Tibial artery (tissue), 4 donors: ENCODE measurements around the gene CASP12.

Experiments used
- DNase-seq, 2 donors: peaks; one replicate each; pipeline ENCODE4 v3.0.0-alpha.2; 2019
- H3K27ac ChIP-seq, 2 donors: fragments of 200-600 bp; sonication (generic) in 1 of 2; 1 replicate in 1 of 2; 2 replicates in 1 of 2; pipeline ENCODE4 v1.5.1; 2018 to 2019; ENCODE audit warnings: mild to moderate bottlenecking in 1 of 2
- H3K27me3 ChIP-seq, 2 donors: fragments of 200-600 bp; sonication (generic) in 1 of 2; one replicate each; pipeline versions ENCODE4 v1.5.1 to v1.6.0; 2016 to 2019
- H3K36me3 ChIP-seq, 3 donors: fragments of 200-600 bp; sonication (generic) in 2 of 3; one replicate each; pipeline ENCODE4 v1.5.1; 2016 to 2019; ENCODE audit warnings: mild to moderate bottlenecking in 2 of 3
- H3K4me1 ChIP-seq, 4 donors: fragments of 200-600 bp; sonication (generic) in 2 of 4; 1 replicate in 3 of 4; 2 replicates in 1 of 4; pipeline ENCODE4 v1.5.1; 2016 to 2019
- H3K4me3 ChIP-seq, 2 donors: fragments of 200-600 bp; sonication (generic) in 1 of 2; 1 replicate in 1 of 2; 2 replicates in 1 of 2; pipeline ENCODE4 v1.5.1; 2018 to 2019; ENCODE audit warnings: mild to moderate bottlenecking in 2 of 2
- H3K9me3 ChIP-seq, 3 donors: fragments of 200-600 bp; sonication (generic) in 1 of 3; one replicate each; pipeline ENCODE4 v1.5.1; 2016 to 2019
- intact Hi-C: fragments of 100-400 bp; cut with DNase I; formaldehyde crosslinking; loops from one replicate; pipeline ENCODE4 v1.15.0; 2023; ENCODE audit warnings: low total_unique reads
- TF ChIP-seq, protein P1 (sequence below), 2 experiments: fragments of 200-600 bp in 1 of 2; fragments of 450-650 bp in 1 of 2; IDR thresholded peaks; one replicate each; pipeline ENCODE4 v1.5.1; 2017 to 2019; ENCODE audit warnings: antibody characterized with exemption in 2 of 2, mild to moderate bottlenecking in 1 of 2, moderate library complexity in 1 of 2

Gene CASP12

GRCh38 chr11:104856607-104857006 is 41.7 kb downstream of the CASP12 start:
- TF ChIP-seq, protein P1, sequence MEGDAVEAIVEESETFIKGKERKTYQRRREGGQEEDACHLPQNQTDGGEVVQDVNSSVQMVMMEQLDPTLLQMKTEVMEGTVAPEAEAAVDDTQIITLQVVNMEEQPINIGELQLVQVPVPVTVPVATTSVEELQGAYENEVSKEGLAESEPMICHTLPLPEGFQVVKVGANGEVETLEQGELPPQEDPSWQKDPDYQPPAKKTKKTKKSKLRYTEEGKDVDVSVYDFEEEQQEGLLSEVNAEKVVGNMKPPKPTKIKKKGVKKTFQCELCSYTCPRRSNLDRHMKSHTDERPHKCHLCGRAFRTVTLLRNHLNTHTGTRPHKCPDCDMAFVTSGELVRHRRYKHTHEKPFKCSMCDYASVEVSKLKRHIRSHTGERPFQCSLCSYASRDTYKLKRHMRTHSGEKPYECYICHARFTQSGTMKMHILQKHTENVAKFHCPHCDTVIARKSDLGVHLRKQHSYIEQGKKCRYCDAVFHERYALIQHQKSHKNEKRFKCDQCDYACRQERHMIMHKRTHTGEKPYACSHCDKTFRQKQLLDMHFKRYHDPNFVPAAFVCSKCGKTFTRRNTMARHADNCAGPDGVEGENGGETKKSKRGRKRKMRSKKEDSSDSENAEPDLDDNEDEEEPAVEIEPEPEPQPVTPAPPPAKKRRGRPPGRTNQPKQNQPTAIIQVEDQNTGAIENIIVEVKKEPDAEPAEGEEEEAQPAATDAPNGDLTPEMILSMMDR (IDR thresholded peaks at IDR 0.05): no peak
- no peaks in the 10 kb centered on the region for H3K27me3 ChIP-seq

DNA sequence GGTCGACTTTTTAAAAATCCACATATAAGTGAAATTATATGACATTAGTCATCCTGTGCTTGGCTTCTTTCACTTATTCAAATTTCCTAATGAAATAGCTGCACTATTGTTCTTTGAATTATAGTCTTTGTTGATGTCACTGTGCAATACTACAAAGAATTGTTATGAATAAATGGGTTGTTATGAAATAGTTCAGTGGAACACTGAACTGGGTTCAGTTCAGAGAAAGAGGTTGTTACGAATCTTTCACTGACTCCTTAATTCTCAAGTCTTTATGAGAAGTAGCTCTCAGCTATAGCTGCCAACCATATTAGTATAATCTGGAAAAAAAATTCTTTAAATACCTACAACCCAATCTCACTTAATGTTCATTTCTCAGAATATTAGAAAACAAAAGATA is 42.3 kb downstream of the CASP12 start:
- Histone ChIP-seq H3K4me3 (no peak overlapping the region), H3K4me1 (no peaks in the 10 kb centered on the region), H3K36me3 (no peaks in the 10 kb centered on the region), H3K27ac (no peak overlapping the region), H3K27me3 (no peaks in the 10 kb centered on the region), H3K9me3 (no peaks in the 10 kb centered on the region)
- DNase-seq: no peak
- intact Hi-C loops: no loop called here
- TF ChIP-seq, protein P1 (IDR thresholded peaks at IDR 0.05): no peak

More at GRCh38 chr11:104856607-104857006, 41.7 kb downstream of the CASP12 start:
- intact Hi-C loops: no loop called here
- no peak overlapping the region for H3K27ac ChIP-seq
- H3K4me3 ChIP-seq: no peak overlapping the region
- DNase-seq: no peak
- no peaks in the 10 kb centered on the region for H3K36me3 ChIP-seq
- no peaks in the 10 kb centered on the region for H3K9me3 ChIP-seq
- H3K4me1 ChIP-seq: no peaks in the 10 kb centered on the region

- DNase-seq: no peak
- intact Hi-C loops: no loop called here
- Histone ChIP-seq H3K4me1 (no peaks in the 10 kb centered on the region), H3K9me3 (no peaks in the 10 kb centered on the region), H3K27me3 (no peaks in the 10 kb centered on the region), H3K4me3 (no peak overlapping the region), H3K27ac (no peak overlapping the region), H3K36me3 (no peaks in the 10 kb centered on the region)
- TF ChIP-seq, protein P1 (IDR thresholded peaks at IDR 0.05): no peak
Observed at GRCh38 chr11:104853276-104853675, 45.0 kb downstream of the CASP12 start.

GRCh38 chr11:104852811-104853210 is 45.4 kb downstream of the CASP12 start:
- no peaks in the 10 kb centered on the region for H3K36me3 ChIP-seq
- no peak overlapping the region for H3K27ac ChIP-seq
- H3K4me3 ChIP-seq: no peak overlapping the region
- no peak for DNase-seq
- H3K27me3 ChIP-seq: no peaks in the 10 kb centered on the region
- TF ChIP-seq, protein P1 (IDR thresholded peaks at IDR 0.05): no peak
- no peaks in the 10 kb centered on the region for H3K4me1 ChIP-seq
- intact Hi-C loops: no loop called here
- H3K9me3 ChIP-seq: no peaks in the 10 kb centered on the region

DNA sequence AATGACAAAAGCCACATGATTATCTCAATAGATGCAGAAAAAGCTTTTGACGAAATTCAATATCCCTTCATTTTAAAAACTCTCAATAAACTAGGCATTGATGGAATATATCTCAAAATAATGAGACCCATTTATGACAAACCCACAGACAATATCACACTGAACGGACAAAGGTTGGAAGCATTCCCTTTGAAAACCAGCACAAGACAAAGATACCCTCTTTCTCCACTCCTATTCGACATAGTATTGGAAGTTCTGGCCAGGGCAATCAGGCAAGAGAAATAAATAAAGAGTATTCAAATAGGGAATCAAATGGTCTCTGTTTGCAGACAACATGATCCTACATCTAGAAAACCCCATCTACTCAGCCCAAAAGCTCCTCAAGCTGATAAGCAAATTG is 52.0 kb downstream of the CASP12 start:
- no peak for DNase-seq
- TF ChIP-seq, protein P1 (IDR thresholded peaks at IDR 0.05): no peak
- H3K4me3 ChIP-seq: no peak overlapping the region
- H3K36me3 ChIP-seq: no peaks in the 10 kb centered on the region
- no peaks in the 10 kb centered on the region for H3K4me1 ChIP-seq
- H3K27me3 ChIP-seq: no peaks in the 10 kb centered on the region
- H3K27ac ChIP-seq: no peak overlapping the region
- H3K9me3 ChIP-seq: no peaks in the 10 kb centered on the region
- intact Hi-C loops: no loop called here

GRCh38 chr11:104844451-104844850 is 53.8 kb downstream of the CASP12 start:
- DNase-seq: no peak
- peaks cover 0 to 2% (median 1%) of the 10 kb centered on the region in 3 donors for H3K9me3 ChIP-seq
- intact Hi-C loops: no loop called here
- TF ChIP-seq, protein P1 (IDR thresholded peaks at IDR 0.05): no peak
- H3K36me3 ChIP-seq: no peaks in the 10 kb centered on the region
- H3K4me3 ChIP-seq: no peak overlapping the region
- H3K4me1 ChIP-seq: no peaks in the 10 kb centered on the region
- no peak overlapping the region for H3K27ac ChIP-seq
- no peaks in the 10 kb centered on the region for H3K27me3 ChIP-seq
